ENCODE results near the gene SBF2. TPM values are rescaled to one million over a fixed set of nuclear protein-coding genes. Genes with fewer than 3 reads are reported as not detected.

Gene SBF2
- total and polyA plus RNA-seq, 3 experiments from 2014 or later = 3.7 to 4.3 (median 4.2) TPM

DNA sequence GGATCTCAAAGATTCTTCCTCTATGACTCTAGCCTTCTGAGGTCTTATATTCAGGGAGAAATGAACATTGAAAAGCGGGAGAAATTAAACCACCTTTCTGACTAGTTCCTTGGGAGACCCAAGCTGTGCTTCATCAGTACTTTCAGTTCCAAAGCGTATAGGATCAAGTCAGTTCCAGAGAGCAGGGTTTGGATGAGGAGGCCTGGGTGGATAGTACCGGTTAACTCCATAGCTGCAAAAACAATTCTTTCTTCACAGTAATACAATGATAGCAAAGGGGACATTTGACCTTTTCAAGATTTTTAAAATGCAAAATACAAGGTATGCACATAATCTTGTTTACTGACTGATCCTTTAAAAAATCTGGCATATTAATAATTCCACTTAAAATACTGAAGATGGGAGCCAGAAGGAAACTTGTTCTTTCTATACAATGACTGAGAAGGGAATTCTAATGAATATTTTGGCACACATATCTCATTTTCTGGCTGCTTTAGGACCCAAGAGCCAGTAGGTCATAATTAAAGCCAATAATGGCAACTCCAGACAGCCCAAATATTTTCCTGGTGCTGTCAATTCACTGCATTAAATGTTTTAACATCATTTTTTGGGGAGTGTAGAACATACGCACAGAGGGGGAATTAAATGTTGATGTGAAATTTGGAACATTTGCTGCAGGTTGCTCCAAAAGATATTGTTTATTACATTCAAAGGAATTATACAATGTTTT, 26.9 kb upstream of the SBF2 start:
- H3K4me3 ChIP-seq (ENCODE audit: low read length) = no peak overlapping the region
- Mint-ChIP-seq H3K36me3 (no peaks in the 10 kb centered on the region), H3K27me3 (peaks cover 10 to 39% of the 10 kb centered on the region in 2 donors), H3K4me3 (no peak overlapping the region), H3K27ac (no peak overlapping the region), H3K9me3 (no peaks in the 10 kb centered on the region), H3K4me1 (peaks cover 0 to 4% (median 0%) of the 10 kb centered on the region in 3 donors)
- no peaks in the 10 kb centered on the region for H3K36me3 ChIP-seq (ENCODE audit: insufficient read depth, low read length)
- H3K9me3 ChIP-seq (ENCODE audit: low read length) = no peaks in the 10 kb centered on the region
- H3K27me3 ChIP-seq (ENCODE audit: insufficient read depth, low read length, poor library complexity, severe bottlenecking) = peaks cover 4% of the 10 kb centered on the region
- POLR2A ChIA-PET = no interaction called here
- DNase-seq = no peak
- no peak overlapping the region for H3K27ac ChIP-seq (ENCODE audit: low read depth, low read length)
- H3K4me1 ChIP-seq (ENCODE audit: insufficient read depth, low read length) = no peaks in the 10 kb centered on the region
- CTCF ChIA-PET = interaction anchor here (1.0 to 2.0 kb wide), 4 partner anchors 14 to 562 kb away, joined by 3 to 7 read pairs (median 4); no protein-coding TSS in a partner anchor

DNA sequence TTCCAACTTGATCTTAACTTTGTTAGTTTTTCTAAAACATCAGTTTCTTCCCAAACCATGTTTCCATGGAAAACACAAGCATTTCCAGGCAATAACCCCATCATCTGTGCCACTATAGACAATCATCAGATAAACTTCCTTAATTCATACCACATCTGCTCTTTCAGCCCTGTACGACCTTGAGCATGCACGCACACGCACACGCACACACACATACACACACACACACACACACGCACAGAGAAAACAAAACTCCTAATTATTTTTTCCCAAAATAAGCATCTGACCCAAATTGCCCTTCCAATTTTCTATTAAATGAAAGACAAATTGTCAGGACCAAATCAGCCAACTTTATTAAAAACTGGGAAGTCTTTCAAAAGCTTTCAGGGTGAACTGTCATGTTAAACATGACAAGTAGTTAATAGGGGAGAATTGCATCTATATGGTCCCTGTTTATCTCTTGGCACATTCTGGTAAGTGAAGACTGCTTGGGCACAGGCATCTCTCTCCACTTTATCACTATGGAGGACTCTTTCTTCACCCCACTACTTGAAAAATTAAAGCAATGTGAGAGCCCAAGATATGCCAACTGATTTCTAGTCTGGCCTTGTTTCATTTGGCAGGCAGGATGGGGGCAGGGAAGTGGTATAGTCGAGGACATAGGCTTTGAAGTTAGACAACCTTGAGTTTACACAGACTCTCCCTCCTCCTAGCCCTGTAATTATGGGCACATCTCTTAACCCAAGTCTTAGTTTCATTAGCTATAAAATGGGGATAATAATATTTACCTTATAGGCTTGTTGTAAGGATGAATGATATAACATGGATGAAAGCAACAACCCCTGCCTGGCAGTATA, 25.9 kb upstream of the SBF2 start:
- DNase-seq = no peak
- Mint-ChIP-seq H3K4me3 (no peak overlapping the region), H3K27me3 (peaks cover 12 to 36% of the 10 kb centered on the region in 2 donors), H3K4me1 (peaks cover 0 to 4% (median 0%) of the 10 kb centered on the region in 3 donors), H3K9me3 (no peaks in the 10 kb centered on the region), H3K36me3 (no peaks in the 10 kb centered on the region), H3K27ac (peak overlapping the region in 1 of 8 donors; percentile 1)
- H3K27ac ChIP-seq (ENCODE audit: low read depth, low read length) = no peak overlapping the region
- ChIA-PET POLR2A (no interaction called here), CTCF (interaction anchor here (0.8 to 1.2 kb wide), 3 partner anchors 13 to 562 kb away, joined by 3 read pairs; no protein-coding TSS in a partner anchor)
- no peaks in the 10 kb centered on the region for H3K36me3 ChIP-seq (ENCODE audit: insufficient read depth, low read length)
- no peak overlapping the region for H3K4me3 ChIP-seq (ENCODE audit: low read length)
- no peaks in the 10 kb centered on the region for H3K9me3 ChIP-seq (ENCODE audit: low read length)
- H3K4me1 ChIP-seq (ENCODE audit: insufficient read depth, low read length) = no peaks in the 10 kb centered on the region
- peaks cover 4% of the 10 kb centered on the region for H3K27me3 ChIP-seq (ENCODE audit: insufficient read depth, low read length, poor library complexity, severe bottlenecking)

DNA sequence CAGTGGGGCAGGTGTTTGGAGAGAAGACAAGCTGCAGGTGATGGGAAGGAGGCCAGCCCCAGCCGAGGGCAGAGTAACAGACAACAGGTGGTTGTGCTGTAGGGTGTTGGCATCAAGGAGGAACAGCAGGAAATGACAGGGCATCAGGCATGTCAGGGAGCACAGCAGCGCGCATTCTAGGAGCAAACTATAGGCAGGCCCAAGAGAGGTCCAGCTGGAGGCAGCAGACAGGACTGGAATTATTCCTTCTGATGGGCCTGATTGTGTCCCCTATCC, 24.4 kb upstream of the SBF2 start:
- Histone ChIP-seq H3K9me3 (ENCODE audit: low read length) (no peaks in the 10 kb centered on the region), H3K4me1 (ENCODE audit: insufficient read depth, low read length) (no peaks in the 10 kb centered on the region), H3K4me3 (ENCODE audit: low read length) (no peak overlapping the region), H3K27ac (ENCODE audit: low read depth, low read length) (no peak overlapping the region), H3K27me3 (ENCODE audit: insufficient read depth, low read length, poor library complexity, severe bottlenecking) (no peaks in the 10 kb centered on the region), H3K36me3 (ENCODE audit: insufficient read depth, low read length) (no peaks in the 10 kb centered on the region)
- no peaks in the 10 kb centered on the region for H3K9me3 Mint-ChIP-seq
- CTCF ChIA-PET = interaction anchor here (1.7 to 2.0 kb wide), 2 partner anchors 10 to 560 kb away, joined by 5 to 9 read pairs; no protein-coding TSS in a partner anchor
- H3K4me3 Mint-ChIP-seq = no peak overlapping the region
- POLR2A ChIA-PET = no interaction called here
- H3K36me3 Mint-ChIP-seq = no peaks in the 10 kb centered on the region
- peaks cover 8 to 35% of the 10 kb centered on the region in 2 donors for H3K27me3 Mint-ChIP-seq
- peaks cover 0 to 4% (median 0%) of the 10 kb centered on the region in 3 donors for H3K4me1 Mint-ChIP-seq
- DNase-seq = no peak
- H3K27ac Mint-ChIP-seq = no peak overlapping the region

DNA sequence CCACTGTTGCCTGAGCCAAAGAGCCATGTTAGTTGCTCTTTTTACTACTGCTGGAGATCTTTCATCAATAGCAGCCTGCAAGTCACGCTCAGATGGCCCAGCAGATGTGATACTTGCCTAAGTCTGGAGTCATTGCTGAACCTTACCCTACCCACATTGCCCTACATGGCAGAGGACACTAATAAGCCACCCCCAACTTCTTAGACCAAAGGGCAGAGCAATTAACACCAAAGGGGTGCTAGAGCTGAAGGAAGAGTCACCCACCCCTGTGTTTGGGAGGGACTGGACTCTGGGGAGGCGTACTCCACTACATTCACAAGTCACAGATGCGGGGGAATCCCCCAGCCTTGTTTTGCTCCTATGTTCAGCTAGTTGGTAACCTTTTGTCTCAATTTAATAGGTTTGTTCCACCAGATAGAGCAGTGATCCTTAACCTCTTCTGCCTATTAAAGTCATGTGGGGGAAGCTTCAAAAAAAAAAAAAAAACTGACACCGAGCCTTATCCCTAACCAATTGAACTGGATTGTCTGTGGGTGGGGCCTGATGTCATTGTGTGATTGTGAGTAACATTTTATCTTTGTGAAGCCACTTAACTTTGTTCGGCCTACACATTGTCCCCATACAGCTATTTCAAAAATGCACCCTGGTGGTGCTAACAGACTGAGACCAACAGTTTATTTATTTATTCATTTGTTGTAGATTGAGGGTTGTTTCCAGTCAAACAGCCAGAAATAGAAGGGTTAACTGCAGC, 23.9 kb upstream of the SBF2 start:
- no peak for DNase-seq
- Histone ChIP-seq H3K4me3 (ENCODE audit: low read length) (no peak overlapping the region), H3K27ac (ENCODE audit: low read depth, low read length) (no peak overlapping the region), H3K9me3 (ENCODE audit: low read length) (no peaks in the 10 kb centered on the region), H3K36me3 (ENCODE audit: insufficient read depth, low read length) (no peaks in the 10 kb centered on the region), H3K27me3 (ENCODE audit: insufficient read depth, low read length, poor library complexity, severe bottlenecking) (no peaks in the 10 kb centered on the region), H3K4me1 (ENCODE audit: insufficient read depth, low read length) (no peaks in the 10 kb centered on the region)
- Mint-ChIP-seq H3K4me3 (no peak overlapping the region), H3K27ac (no peak overlapping the region), H3K9me3 (no peaks in the 10 kb centered on the region), H3K27me3 (peaks cover 8 to 33% of the 10 kb centered on the region in 2 donors), H3K36me3 (no peaks in the 10 kb centered on the region), H3K4me1 (peaks cover 0 to 4% (median 0%) of the 10 kb centered on the region in 3 donors)
- POLR2A ChIA-PET = no interaction called here
- CTCF ChIA-PET = interaction anchor here (1.7 to 2.0 kb wide), 2 partner anchors 10 to 560 kb away, joined by 5 to 9 read pairs; no protein-coding TSS in a partner anchor

DNA sequence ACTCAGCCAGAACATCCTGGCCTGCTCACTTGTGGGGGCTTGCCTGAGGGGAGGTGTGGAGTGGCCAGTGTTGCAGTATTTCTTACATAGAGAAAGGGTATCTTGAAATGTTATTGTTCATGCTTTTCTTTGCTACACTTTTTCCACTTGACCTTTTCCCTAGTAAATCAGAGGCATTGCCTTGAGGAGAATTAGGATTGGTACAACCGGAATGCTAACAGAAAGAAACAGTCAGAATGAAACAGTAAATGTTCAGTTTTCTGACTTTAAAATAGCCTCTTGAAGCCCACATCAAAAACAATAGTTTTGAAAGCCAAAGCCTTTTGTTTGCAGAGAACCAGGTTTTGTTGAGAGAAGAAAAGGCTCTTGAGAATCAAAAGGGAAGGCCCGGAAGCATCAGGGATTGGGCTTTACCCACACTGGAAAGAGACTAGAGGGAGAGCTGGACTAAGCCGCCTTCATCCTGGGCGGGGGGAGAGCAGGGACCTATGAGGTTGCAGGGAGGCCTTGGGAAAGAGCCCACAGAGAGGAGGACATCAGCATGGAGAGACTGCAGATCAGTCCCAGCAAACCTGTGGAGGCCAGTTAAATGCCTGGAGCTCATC, 23.2 kb upstream of the SBF2 start:
- no peaks in the 10 kb centered on the region for H3K4me1 ChIP-seq (ENCODE audit: insufficient read depth, low read length)
- Mint-ChIP-seq H3K27ac (no peak overlapping the region), H3K4me3 (no peak overlapping the region), H3K4me1 (no peaks in the 10 kb centered on the region), H3K27me3 (peaks cover 8 to 31% of the 10 kb centered on the region in 2 donors), H3K36me3 (no peaks in the 10 kb centered on the region), H3K9me3 (no peaks in the 10 kb centered on the region)
- CTCF ChIA-PET = interaction anchor here (1.7 to 2.0 kb wide), 2 partner anchors 9 to 559 kb away, joined by 5 to 9 read pairs; no protein-coding TSS in a partner anchor
- DNase-seq = no peak
- peaks cover 1% of the 10 kb centered on the region for H3K27me3 ChIP-seq (ENCODE audit: insufficient read depth, low read length, poor library complexity, severe bottlenecking)
- no peaks in the 10 kb centered on the region for H3K36me3 ChIP-seq (ENCODE audit: insufficient read depth, low read length)
- no peaks in the 10 kb centered on the region for H3K9me3 ChIP-seq (ENCODE audit: low read length)
- no peak overlapping the region for H3K4me3 ChIP-seq (ENCODE audit: low read length)
- H3K27ac ChIP-seq (ENCODE audit: low read depth, low read length) = no peak overlapping the region
- POLR2A ChIA-PET = no interaction called here

DNA sequence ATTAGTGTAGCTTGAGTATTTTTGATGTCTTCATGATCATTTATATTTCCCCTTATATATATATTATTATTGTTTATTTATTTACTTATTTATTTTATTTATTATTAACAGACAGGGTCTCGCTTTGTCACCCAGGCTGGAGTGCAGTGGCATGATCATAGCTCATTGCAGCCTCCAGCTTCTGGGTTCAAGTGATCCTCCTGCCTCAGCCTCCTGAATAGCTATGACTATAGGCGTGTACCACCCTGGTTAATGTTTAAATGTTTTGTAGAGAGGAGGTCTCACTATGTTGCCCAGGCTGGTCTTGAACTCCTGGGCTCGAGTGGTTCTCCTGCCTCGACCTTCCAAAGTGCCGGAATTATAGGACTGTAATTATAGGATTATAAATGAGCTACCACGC, 21.1 kb upstream of the SBF2 start:
- Histone ChIP-seq H3K27ac (ENCODE audit: low read depth, low read length) (no peak overlapping the region), H3K36me3 (ENCODE audit: insufficient read depth, low read length) (no peaks in the 10 kb centered on the region), H3K4me1 (ENCODE audit: insufficient read depth, low read length) (no peaks in the 10 kb centered on the region), H3K4me3 (ENCODE audit: low read length) (no peak overlapping the region), H3K27me3 (ENCODE audit: insufficient read depth, low read length, poor library complexity, severe bottlenecking) (peaks cover 10% of the 10 kb centered on the region), H3K9me3 (ENCODE audit: low read length) (no peaks in the 10 kb centered on the region)
- CTCF ChIA-PET = no interaction called here
- H3K27ac Mint-ChIP-seq = no peak overlapping the region
- no peaks in the 10 kb centered on the region for H3K36me3 Mint-ChIP-seq
- H3K27me3 Mint-ChIP-seq = peaks cover 8 to 42% of the 10 kb centered on the region in 2 donors
- H3K9me3 Mint-ChIP-seq = no peaks in the 10 kb centered on the region
- H3K4me1 Mint-ChIP-seq = no peaks in the 10 kb centered on the region
- DNase-seq = no peak
- H3K4me3 Mint-ChIP-seq = no peak overlapping the region
- POLR2A ChIA-PET = no interaction called here

DNA sequence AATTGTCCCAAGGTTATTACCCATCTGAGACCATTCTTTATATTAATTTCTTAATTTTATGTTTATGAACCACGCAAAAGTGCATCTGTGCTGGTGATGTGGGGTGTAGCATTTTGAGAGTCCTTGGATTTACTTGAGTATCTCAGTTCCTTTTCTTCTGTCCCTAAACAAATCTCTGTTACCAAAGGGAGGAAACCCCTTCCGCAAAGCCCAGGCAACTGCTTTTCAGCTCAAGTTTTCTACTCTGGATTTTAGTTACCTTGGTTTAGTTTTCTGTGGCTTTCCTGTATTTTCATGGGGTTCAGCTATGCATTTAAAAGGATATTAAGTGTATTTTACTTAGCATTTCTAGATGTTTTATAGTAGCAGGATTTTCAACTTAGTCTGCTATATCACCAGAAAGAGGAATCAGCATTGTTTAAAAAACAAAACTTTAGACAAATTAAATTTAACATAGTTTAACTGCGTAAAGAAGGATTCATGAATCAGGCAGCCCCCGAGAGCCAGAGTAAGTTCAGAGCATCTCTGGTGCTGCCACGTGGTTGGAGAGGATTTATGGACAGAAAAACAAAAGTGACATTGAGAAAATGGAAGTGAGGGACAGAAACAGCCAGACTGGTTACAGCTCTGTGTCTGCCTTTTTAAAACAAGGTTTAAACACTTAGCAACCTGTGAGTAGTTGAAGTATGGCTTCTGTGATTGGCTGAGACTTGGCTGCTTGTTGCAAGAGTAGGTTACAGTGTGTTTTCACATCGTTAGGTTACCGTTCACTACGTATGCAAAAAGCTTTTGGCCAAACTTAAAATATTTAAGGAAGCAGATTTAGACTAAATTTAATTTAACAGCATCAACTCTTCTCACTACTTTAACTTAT, 20.4 kb upstream of the SBF2 start:
- Mint-ChIP-seq H3K4me1 (no peaks in the 10 kb centered on the region), H3K4me3 (no peak overlapping the region), H3K27ac (no peak overlapping the region), H3K36me3 (no peaks in the 10 kb centered on the region), H3K9me3 (no peaks in the 10 kb centered on the region), H3K27me3 (peaks cover 8 to 42% of the 10 kb centered on the region in 2 donors)
- H3K4me1 ChIP-seq (ENCODE audit: insufficient read depth, low read length) = no peaks in the 10 kb centered on the region
- H3K9me3 ChIP-seq (ENCODE audit: low read length) = no peaks in the 10 kb centered on the region
- no peak overlapping the region for H3K27ac ChIP-seq (ENCODE audit: low read depth, low read length)
- ChIA-PET CTCF (no interaction called here), POLR2A (no interaction called here)
- no peak overlapping the region for H3K4me3 ChIP-seq (ENCODE audit: low read length)
- H3K36me3 ChIP-seq (ENCODE audit: insufficient read depth, low read length) = no peaks in the 10 kb centered on the region
- peaks cover 10% of the 10 kb centered on the region for H3K27me3 ChIP-seq (ENCODE audit: insufficient read depth, low read length, poor library complexity, severe bottlenecking)
- peak in 1 of 5 donors; percentile 29 for DNase-seq

All from CD8-positive, alpha-beta memory T cell (primary cell).